ENCODE results near the gene TFDP3. TPM values are rescaled to one million over a fixed set of nuclear protein-coding genes. Genes with fewer than 3 reads are reported as not detected.
A peak's percentile ranks its signal among the peaks of the same experiment; 100 is the strongest.

Gene TFDP3
- total and polyA plus RNA-seq, 8 donors: not detected

- Histone ChIP-seq H3K4me3 (no peak overlapping the region), H3K36me3 (no peaks in the 10 kb centered on the region), H3K4me1 (no peaks in the 10 kb centered on the region), H3K27ac (peak overlapping the region in 3 of 5 donors; percentile 13 to 60 (median 31)), H3K9me3 (peaks cover 0 to 26% (median 15%) of the 10 kb centered on the region in 4 donors), H3K27me3 (no peaks in the 10 kb centered on the region)
- DNase-seq: no peak
- TF ChIP-seq EP300 (IDR thresholded peaks at IDR 0.05): no peak
- TF ChIP-seq CTCF (IDR thresholded peaks at IDR 0.05): no peak
- no peak for TF ChIP-seq POLR2AphosphoS5 (IDR thresholded peaks at IDR 0.05)
- no peak for TF ChIP-seq POLR2A (IDR thresholded peaks at IDR 0.05)
- intact Hi-C loops (cut with DNase I; ENCODE audit: low total_unique reads): no loop called here
- 62 to 90% (median 81%) methylated on average over 5 of the region's 5 CpGs for WGBS, 5 donors
Observed at GRCh38 chrX:133251204-133251603, 33.0 kb upstream of the TFDP3 start.

- no peak for TF ChIP-seq CTCF (IDR thresholded peaks at IDR 0.05)
- TF ChIP-seq POLR2AphosphoS5 (IDR thresholded peaks at IDR 0.05): no peak
- TF ChIP-seq EP300 (IDR thresholded peaks at IDR 0.05): no peak
- no peak for TF ChIP-seq POLR2A (IDR thresholded peaks at IDR 0.05)
- intact Hi-C loops (cut with DNase I; ENCODE audit: low total_unique reads): no loop called here
- H3K4me3 ChIP-seq: no peak overlapping the region
- H3K27ac ChIP-seq: peak overlapping the region in 2 of 5 donors; percentile 31 to 60
- no peaks in the 10 kb centered on the region for H3K4me1 ChIP-seq
- 42 to 72% (median 63%) methylated on average over 4 to 5 of the region's 5 CpGs for WGBS, 5 donors
- peak in 1 of 2 donors; percentile 30 for DNase-seq
- peaks cover 0 to 34% (median 20%) of the 10 kb centered on the region in 4 donors for H3K9me3 ChIP-seq
- no peaks in the 10 kb centered on the region for H3K27me3 ChIP-seq
- H3K36me3 ChIP-seq: no peaks in the 10 kb centered on the region
Observed at GRCh38 chrX:133250184-133251100, 32.3 kb upstream of the TFDP3 start.

GRCh38 chrX:133249266-133250058, 31.3 kb upstream of the TFDP3 start:
- no peaks in the 10 kb centered on the region for H3K36me3 ChIP-seq
- intact Hi-C loops (cut with DNase I; ENCODE audit: low total_unique reads): no loop called here
- WGBS, 5 donors: 44 to 57% (median 51%) methylated on average over 4 of the region's 4 CpGs

More at GRCh38 chrX:133249266-133250058, 31.3 kb upstream of the TFDP3 start:
- DNase-seq: peak in 1 of 2 donors; percentile 12
- H3K27me3 ChIP-seq: no peaks in the 10 kb centered on the region
- no peak overlapping the region for H3K27ac ChIP-seq
- no peak overlapping the region for H3K4me3 ChIP-seq
- H3K4me1 ChIP-seq: no peaks in the 10 kb centered on the region
- H3K9me3 ChIP-seq: peaks cover 0 to 42% (median 24%) of the 10 kb centered on the region in 4 donors
- no peak for TF ChIP-seq POLR2AphosphoS5 (IDR thresholded peaks at IDR 0.05)
- TF ChIP-seq EP300 (IDR thresholded peaks at IDR 0.05): no peak
- no peak for TF ChIP-seq CTCF (IDR thresholded peaks at IDR 0.05)
- TF ChIP-seq POLR2A (IDR thresholded peaks at IDR 0.05): no peak

All from stomach (tissue), 9 donors.